ENCODE data around the gene TRPC6. TPM values are rescaled to one million over a fixed set of nuclear protein-coding genes. Genes with fewer than 3 reads are reported as not detected.

The TRPC6 gene
- total RNA-seq, 2 donors from 2014 or later: not detected

DNA sequence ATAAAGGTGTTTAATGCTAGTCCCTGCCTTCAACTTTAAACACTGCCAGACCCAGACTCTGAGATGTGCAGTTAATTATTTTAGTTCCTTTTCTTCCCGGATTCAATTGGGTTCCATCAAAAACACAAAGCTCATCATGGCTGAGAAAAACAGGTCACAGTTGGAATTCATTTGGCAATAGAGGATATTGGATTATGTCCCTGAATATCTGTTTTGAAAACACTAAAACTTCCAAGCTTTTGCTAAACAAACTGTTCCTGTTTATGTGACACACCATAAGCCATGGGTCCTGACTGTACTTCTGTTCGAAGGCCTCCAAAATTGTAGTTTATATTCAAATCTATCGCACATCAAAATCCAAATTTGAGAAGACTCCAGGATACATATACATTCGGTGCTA, 150.7 kb downstream of the TRPC6 start:
- H3K9me3 Mint-ChIP-seq: peaks cover 31% of the 10 kb centered on the region
- H3K27me3 Mint-ChIP-seq: no peaks in the 10 kb centered on the region
- no peaks in the 10 kb centered on the region for H3K4me1 Mint-ChIP-seq
- H3K36me3 Mint-ChIP-seq (ENCODE audit: low read depth): no peaks in the 10 kb centered on the region
- H3K27ac Mint-ChIP-seq: no peak overlapping the region
- H3K4me3 Mint-ChIP-seq: no peak overlapping the region
- ATAC-seq (replicated peaks): no peak

DNA sequence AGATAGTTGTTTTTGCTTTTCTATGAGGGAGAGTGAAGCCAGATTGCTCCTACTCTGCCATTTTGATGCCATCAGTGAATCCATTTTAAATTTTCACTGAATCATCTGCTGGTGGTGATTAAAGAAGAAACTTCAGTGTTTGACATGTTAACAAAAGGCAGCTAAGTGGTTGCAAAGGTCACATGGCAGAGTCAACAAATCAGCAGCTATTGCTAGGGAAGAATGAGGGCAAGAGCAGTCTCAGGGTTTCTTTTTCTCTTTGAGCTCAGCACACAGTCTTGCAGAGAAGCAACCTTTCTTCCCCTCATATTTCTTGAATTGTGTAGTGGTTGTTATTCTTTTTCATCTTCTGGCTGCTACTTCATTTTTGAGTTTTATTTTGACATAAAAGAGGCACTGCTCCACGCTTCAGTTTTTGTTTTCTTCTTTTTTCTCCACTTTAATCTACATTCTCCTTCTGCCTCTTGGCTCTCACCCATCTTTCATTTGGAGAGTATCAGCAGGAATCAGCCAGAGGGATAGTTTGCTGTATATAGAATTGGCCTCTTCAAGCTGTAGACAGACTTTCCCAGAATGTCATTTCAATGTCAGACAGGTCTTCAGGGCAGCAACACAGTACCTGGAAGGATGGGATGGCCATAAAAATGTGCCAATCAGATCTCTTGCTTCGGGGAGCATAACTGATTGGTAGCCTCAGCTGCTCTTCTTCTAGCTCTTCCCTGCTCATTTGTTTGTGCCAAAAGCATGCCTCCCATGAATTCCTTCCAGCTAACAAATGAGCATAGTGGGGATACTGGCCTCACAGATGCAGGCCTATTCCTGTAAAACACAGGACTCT, 153.9 kb downstream of the TRPC6 start:
- H3K27ac Mint-ChIP-seq: no peak overlapping the region
- no peaks in the 10 kb centered on the region for H3K27me3 Mint-ChIP-seq
- H3K4me1 Mint-ChIP-seq: no peaks in the 10 kb centered on the region
- H3K4me3 Mint-ChIP-seq: no peak overlapping the region
- no peak for ATAC-seq (replicated peaks)
- peaks cover 38% of the 10 kb centered on the region for H3K9me3 Mint-ChIP-seq
- H3K36me3 Mint-ChIP-seq (ENCODE audit: low read depth): no peaks in the 10 kb centered on the region

DNA sequence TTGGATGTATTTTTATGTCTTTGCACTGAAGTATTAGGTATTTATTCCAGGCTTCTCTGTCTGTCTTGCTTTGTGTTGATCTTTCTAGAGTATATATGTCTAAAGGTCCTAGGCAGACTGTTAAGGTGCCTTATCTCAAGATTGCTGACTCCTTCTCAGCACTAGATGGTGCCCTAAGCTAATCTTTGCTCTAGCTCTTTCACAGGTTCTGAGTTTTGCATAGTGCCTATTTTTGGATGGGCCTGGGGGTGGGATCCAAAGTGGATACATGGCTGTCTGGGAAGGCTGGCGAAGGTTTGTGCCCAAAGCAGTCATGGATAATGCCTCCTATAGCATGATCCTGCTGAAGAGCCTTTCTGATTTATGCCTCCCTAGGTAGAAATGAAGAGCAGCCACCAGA, 154.9 kb downstream of the TRPC6 start:
- Mint-ChIP-seq H3K36me3 (ENCODE audit: low read depth) (no peaks in the 10 kb centered on the region), H3K9me3 (peaks cover 38% of the 10 kb centered on the region), H3K27me3 (no peaks in the 10 kb centered on the region), H3K4me3 (no peak overlapping the region), H3K4me1 (no peaks in the 10 kb centered on the region), H3K27ac (no peak overlapping the region)
- no peak for ATAC-seq (replicated peaks)

DNA sequence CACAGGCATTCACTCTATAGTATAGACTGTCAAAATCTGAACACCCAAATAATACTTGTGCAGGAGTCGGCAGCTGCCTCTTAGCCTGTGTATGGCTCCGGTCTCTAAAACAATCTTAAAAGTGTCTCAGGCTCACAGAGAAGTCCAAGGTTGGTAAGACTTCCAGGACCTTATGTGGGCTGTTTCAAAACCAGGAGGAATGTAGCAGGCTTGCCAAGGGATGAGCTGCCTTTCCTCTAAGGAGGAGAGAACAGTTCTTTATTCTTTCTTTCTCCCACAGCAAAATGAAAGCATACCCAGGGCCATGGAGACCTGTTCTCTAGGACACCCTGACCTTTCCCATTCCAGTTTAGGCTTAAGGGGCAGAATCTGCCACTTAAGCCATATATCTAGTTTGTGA, 176.5 kb downstream of the TRPC6 start:
- H3K4me1 Mint-ChIP-seq: no peaks in the 10 kb centered on the region
- no peaks in the 10 kb centered on the region for H3K27me3 Mint-ChIP-seq
- no peaks in the 10 kb centered on the region for H3K36me3 Mint-ChIP-seq (ENCODE audit: low read depth)
- no peak overlapping the region for H3K4me3 Mint-ChIP-seq
- no peak for ATAC-seq (replicated peaks)
- H3K9me3 Mint-ChIP-seq: no peaks in the 10 kb centered on the region
- H3K27ac Mint-ChIP-seq: no peak overlapping the region
